A549 (cell line): Measurements from ENCODE around the gene MAP4K2. TPM values are rescaled to one million over a fixed set of nuclear protein-coding genes. Genes with fewer than 3 reads are reported as not detected.

ENCODE experiments used
- ATAC-seq, 2 experiments: fragments of 200-7000 bp in 1 of 2; fragments of >200 bp in 1 of 2; cut with Nextera tagmentation in 1 of 2; cut with Tn5 transposase in 1 of 2; 3 replicates each; pipeline versions ENCODE4 v1.8.0 to v1.9.1; 2018 to 2020; ENCODE audit warnings: mild to moderate bottlenecking in 1 of 2, moderate library complexity in 1 of 2
- CTCF ChIA-PET: fragments of 300-600 bp; sonication (Branson Sonifier 250); formaldehyde crosslinking; extraction: SDS; loops from one replicate; lab custom pipeline; 2021; ENCODE audit warnings: antibody characterized with exemption, inconsistent platforms; lab: Yijun Ruan, JAX
- POLR2A ChIA-PET: fragments of 350-600 bp; formaldehyde crosslinking; extraction: SDS; loops from one replicate; lab custom pipeline; 2021; ENCODE audit warnings: antibody characterized with exemption, inconsistent platforms; lab: Yijun Ruan, JAX
- DNase-seq, 2 experiments: peaks; one replicate each; pipeline versions ENCODE4 v3.0.0 to v3.0.0-alpha.2; 2011 to 2016; ENCODE audit warnings: low read depth in 1 of 2, low spot score in 1 of 2
- FAIRE-seq: peaks from 2 replicates; lab custom pipeline; 2011; peaks lifted over from hg19 to GRCh38; lab: Jason Lieb, UNC
- H3K27ac ChIP-seq, 2 experiments: fragments of >200 bp; sonication (Bioruptor Twin); formaldehyde crosslinking; 3 replicates each; pipeline ENCODE4 v1.5.1; 2016 to 2017
- H3K4me1 ChIP-seq: fragments of >200 bp; sonication (Bioruptor Twin); formaldehyde crosslinking; 3 replicates; pipeline ENCODE4 v1.6.1; 2016
- H3K4me2 ChIP-seq: fragments of >200 bp; sonication (Bioruptor Twin); formaldehyde crosslinking; 3 replicates; pipeline ENCODE4 v1.6.1; 2016
- H3K4me3 ChIP-seq: fragments of >200 bp; sonication (Bioruptor Twin); formaldehyde crosslinking; 3 replicates; pipeline ENCODE4 v1.5.1; 2016
- H3K9me3 ChIP-seq: fragments of >200 bp; sonication (Bioruptor Twin); formaldehyde crosslinking; 3 replicates; pipeline ENCODE4 v1.6.1; 2016
- CBX8 ChIP-seq: fragments of 200-600 bp; sonication (generic); IDR thresholded peaks from 2 replicates; pipeline ENCODE4 v1.6.1; 2016
- FOXS1 ChIP-seq: fragments of 250-450 bp; sonication (Bioruptor Pico); IDR thresholded peaks from 2 replicates; pipeline ENCODE4 v1.5.0; 2020; ENCODE audit warnings: mild to moderate bottlenecking, moderate library complexity
- HDAC2 ChIP-seq: fragments of 200-600 bp; sonication (generic); IDR thresholded peaks from 2 replicates; pipeline ENCODE4 v1.6.1; 2016
- HEYL ChIP-seq: fragments of 250-450 bp; sonication (Bioruptor Pico); IDR thresholded peaks from 2 replicates; pipeline ENCODE4 v1.8.0; 2021; ENCODE audit warnings: mild to moderate bottlenecking, moderate library complexity
- HOXB13 ChIP-seq: fragments of 250-450 bp; sonication (Bioruptor Pico); IDR thresholded peaks from 2 replicates; pipeline ENCODE4 v1.5.0; 2020; ENCODE audit warnings: low read depth, mild to moderate bottlenecking, moderate library complexity
- HOXB5 ChIP-seq: fragments of 250-450 bp; sonication (Bioruptor Pico); IDR thresholded peaks from 2 replicates; pipeline ENCODE4 v1.5.0; 2020; ENCODE audit warnings: mild to moderate bottlenecking, moderate library complexity
- MYC ChIP-seq: IDR thresholded peaks from 2 replicates; pipeline ENCODE4 v1.6.1; 2012; ENCODE audit warnings: mild to moderate bottlenecking, inconsistent platforms, low read length, improper control_type of control experiment, borderline replicate concordance
- NPAS2 ChIP-seq: fragments of 250-450 bp; sonication (Bioruptor Pico); IDR thresholded peaks from 2 replicates; pipeline ENCODE4 v1.8.0; 2022; ENCODE audit warnings: mild to moderate bottlenecking, moderate library complexity, borderline replicate concordance
- NR3C1 ChIP-seq: fragments of >200 bp; sonication (Bioruptor Twin); formaldehyde crosslinking; IDR thresholded peaks from 3 replicates; pipeline ENCODE4 v1.6.1; 2017
- POLR2A ChIP-seq: IDR thresholded peaks from 2 replicates; pipeline ENCODE4 v1.6.1; 2012; ENCODE audit warnings: mild to moderate bottlenecking, low read length
- RAD21 ChIP-seq, 2 experiments: fragments of >200 bp in 1 of 2; sonication (Bioruptor Twin) in 1 of 2; formaldehyde crosslinking in 1 of 2; IDR thresholded peaks in 1 of 2; conservative IDR thresholded peaks in 1 of 2; 2 replicates in 1 of 2; 3 replicates in 1 of 2; pipeline ENCODE4 v1.6.1; 2012 to 2018; ENCODE audit warnings: inconsistent platforms in 1 of 2
- RCOR1 ChIP-seq: fragments of 150-350 bp; IDR thresholded peaks from 2 replicates; pipeline ENCODE4 v1.6.1; 2014; ENCODE audit warnings: antibody characterized with exemption, low read length, low read depth
- TFCP2L1 ChIP-seq: fragments of 250-450 bp; sonication (Bioruptor Pico); IDR thresholded peaks from 2 replicates; pipeline ENCODE4 v1.5.0; 2021; ENCODE audit warnings: mild to moderate bottlenecking
- TP53 ChIP-seq: fragments of 250-450 bp; sonication (Bioruptor Pico); IDR thresholded peaks from 2 replicates; pipeline ENCODE4 v1.5.0; 2021; ENCODE audit warnings: mild to moderate bottlenecking, moderate library complexity
- ZFP36 ChIP-seq: fragments of 450-650 bp; IDR thresholded peaks from 2 replicates; pipeline ENCODE4 v1.6.1; 2014; ENCODE audit warnings: borderline replicate concordance; ENCODE audit not compliant: partially characterized antibody
- ZSCAN20 ChIP-seq: fragments of 250-450 bp; sonication (Bioruptor Pico); IDR thresholded peaks from 2 replicates; pipeline ENCODE4 v1.8.0; 2022; ENCODE audit warnings: mild to moderate bottlenecking, moderate library complexity
- WGBS: methylation state at CpG from one replicate; pipeline ENCODE4 v1.1.6; 2017; ENCODE audit errors: missing lambda C conversion rate; 5-methylcytosine and 5-hydroxymethylcytosine counted together
- polyA plus RNA-seq, 4 experiments: library from polyadenylated mRNA; depleted of rRNA in 3 of 4; stranded (reverse); fragments of >200 nt; fragmentation: RNase III in 1 of 4; extraction: RNeasy Plus Mini Kit Qiagen cat#74134 plus additional on column Dnase treatment in 1 of 4; gene quantifications; 2 replicates in 3 of 4; 3 replicates in 1 of 4; pipeline ENCODE4 v1.2.3, GENCODE V29; 2011 to 2017
- TF ChIP-seq, protein P1 (sequence below): fragments of 150-350 bp; IDR thresholded peaks from 2 replicates; pipeline ENCODE4 v1.6.1; 2014; ENCODE audit warnings: low read depth, mild to moderate bottlenecking, low read length
- TF ChIP-seq, protein P2 (sequence below): fragments of >200 bp; sonication (Bioruptor Twin); formaldehyde crosslinking; IDR thresholded peaks from 3 replicates; pipeline ENCODE4 v1.5.1; 2016
- TF ChIP-seq, protein P3 (sequence below): fragments of 250-450 bp; sonication (Bioruptor Pico); IDR thresholded peaks from 2 replicates; pipeline ENCODE4 v1.5.0; 2020; ENCODE audit warnings: low read depth, mild to moderate bottlenecking, moderate library complexity
- TF ChIP-seq, protein P4 (sequence below): fragments of >200 bp; sonication (Bioruptor Twin); formaldehyde crosslinking; IDR thresholded peaks from 2 replicates; pipeline ENCODE4 v1.6.1; 2016

The MAP4K2 gene
- polyA plus RNA-seq, 2 of the 4 experiments (the other 2 are of a cell fraction) = 9.4 to 9.9 TPM

DNA sequence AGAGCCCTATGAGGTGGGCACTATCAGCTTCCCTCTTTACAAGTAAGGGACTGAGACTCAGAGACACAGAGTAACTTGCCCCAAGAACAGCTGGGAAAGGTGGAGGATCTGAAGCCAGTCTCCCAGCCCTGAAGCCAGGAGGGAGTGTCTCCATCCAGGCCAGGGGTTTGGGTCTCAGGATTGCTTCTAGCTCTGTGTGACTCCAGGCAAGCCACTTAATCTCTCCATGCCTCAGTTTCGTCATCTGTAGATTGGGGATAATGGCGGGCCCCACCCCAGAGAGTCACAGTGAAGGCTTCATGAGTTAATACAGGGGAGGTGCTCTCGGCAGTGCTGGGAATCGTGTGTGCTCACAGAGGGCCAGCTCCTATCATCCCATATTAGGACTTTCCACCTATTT lies 10.5 kb downstream of the MAP4K2 start:
- DNase-seq (no peak), FAIRE-seq (no peak), ATAC-seq (no peak)
- H3K4me3 ChIP-seq = no peak overlapping the region
- no peak overlapping the region for H3K4me2 ChIP-seq
- H3K27ac ChIP-seq = no peak overlapping the region
- 88% methylated on average over 4 of the region's 4 CpGs for WGBS
- CTCF ChIA-PET = interaction anchor here (0.9 to 9.7 kb wide), 3 partner anchors 8 to 96 kb away, joined by 3 to 79 read pairs (median 3); partner anchors contain the start of gene MAP4K2
- TF ChIP-seq, protein P1, sequence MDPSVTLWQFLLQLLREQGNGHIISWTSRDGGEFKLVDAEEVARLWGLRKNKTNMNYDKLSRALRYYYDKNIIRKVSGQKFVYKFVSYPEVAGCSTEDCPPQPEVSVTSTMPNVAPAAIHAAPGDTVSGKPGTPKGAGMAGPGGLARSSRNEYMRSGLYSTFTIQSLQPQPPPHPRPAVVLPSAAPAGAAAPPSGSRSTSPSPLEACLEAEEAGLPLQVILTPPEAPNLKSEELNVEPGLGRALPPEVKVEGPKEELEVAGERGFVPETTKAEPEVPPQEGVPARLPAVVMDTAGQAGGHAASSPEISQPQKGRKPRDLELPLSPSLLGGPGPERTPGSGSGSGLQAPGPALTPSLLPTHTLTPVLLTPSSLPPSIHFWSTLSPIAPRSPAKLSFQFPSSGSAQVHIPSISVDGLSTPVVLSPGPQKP = no peak
- TF ChIP-seq HOXB5 (CRISPR knock-in tag) (no peak), CBX8 (no peak), MYC (no peak), RAD21 (conservative IDR thresholded peaks at IDR 0.05 in 1 of 2, IDR thresholded peaks at IDR 0.05 in 1 of 2) (no peak), FOXS1 (CRISPR knock-in tag) (no peak), ZSCAN20 (CRISPR knock-in tag) (no peak), NPAS2 (CRISPR knock-in tag) (no peak), ZFP36 (no peak), NR3C1 (no peak), HOXB13 (CRISPR knock-in tag) (no peak), TP53 (CRISPR knock-in tag) (no peak), HEYL (CRISPR knock-in tag) (no peak), POLR2A (no peak)
- TF ChIP-seq, protein P2, sequence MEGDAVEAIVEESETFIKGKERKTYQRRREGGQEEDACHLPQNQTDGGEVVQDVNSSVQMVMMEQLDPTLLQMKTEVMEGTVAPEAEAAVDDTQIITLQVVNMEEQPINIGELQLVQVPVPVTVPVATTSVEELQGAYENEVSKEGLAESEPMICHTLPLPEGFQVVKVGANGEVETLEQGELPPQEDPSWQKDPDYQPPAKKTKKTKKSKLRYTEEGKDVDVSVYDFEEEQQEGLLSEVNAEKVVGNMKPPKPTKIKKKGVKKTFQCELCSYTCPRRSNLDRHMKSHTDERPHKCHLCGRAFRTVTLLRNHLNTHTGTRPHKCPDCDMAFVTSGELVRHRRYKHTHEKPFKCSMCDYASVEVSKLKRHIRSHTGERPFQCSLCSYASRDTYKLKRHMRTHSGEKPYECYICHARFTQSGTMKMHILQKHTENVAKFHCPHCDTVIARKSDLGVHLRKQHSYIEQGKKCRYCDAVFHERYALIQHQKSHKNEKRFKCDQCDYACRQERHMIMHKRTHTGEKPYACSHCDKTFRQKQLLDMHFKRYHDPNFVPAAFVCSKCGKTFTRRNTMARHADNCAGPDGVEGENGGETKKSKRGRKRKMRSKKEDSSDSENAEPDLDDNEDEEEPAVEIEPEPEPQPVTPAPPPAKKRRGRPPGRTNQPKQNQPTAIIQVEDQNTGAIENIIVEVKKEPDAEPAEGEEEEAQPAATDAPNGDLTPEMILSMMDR = no peak
- TF ChIP-seq, protein P3, sequence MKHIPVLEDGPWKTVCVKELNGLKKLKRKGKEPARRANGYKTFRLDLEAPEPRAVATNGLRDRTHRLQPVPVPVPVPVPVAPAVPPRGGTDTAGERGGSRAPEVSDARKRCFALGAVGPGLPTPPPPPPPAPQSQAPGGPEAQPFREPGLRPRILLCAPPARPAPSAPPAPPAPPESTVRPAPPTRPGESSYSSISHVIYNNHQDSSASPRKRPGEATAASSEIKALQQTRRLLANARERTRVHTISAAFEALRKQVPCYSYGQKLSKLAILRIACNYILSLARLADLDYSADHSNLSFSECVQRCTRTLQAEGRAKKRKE = no peak
- TF ChIP-seq, protein P4, sequence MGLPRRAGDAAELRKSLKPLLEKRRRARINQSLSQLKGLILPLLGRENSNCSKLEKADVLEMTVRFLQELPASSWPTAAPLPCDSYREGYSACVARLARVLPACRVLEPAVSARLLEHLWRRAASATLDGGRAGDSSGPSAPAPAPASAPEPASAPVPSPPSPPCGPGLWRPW = no peak
- TF ChIP-seq, all 56 proteins: peak for 0
- H3K9me3 ChIP-seq = no peaks in the 10 kb centered on the region
- POLR2A ChIA-PET = no interaction called here
- H3K4me1 ChIP-seq = no peaks in the 10 kb centered on the region

DNA sequence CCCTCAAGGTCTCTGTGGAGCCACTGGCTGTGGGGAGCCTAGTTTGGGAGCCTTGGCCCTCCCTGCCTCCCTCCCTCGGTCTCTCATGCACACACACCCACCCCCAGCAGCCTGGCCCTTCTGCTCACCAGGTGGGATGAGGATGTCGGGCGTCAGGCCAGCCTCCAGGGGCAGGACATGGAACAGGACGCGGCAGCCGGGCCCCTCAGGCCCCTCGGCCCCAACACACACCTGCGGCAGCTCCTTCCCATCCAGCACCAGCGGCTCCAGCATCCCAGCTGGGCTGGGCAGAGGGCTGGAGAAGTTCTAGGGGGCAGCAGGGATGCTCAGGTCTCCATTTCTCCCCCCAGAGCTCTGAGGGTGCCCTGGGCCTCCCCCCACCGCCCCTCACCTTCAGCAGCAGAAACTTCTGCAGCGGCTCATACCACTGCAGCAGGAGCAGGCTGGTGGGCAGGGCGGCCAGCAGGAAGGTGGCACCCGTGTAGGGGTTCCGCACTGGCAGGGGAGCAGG lies 11.2 kb downstream of the MAP4K2 start:
- no peaks in the 10 kb centered on the region for H3K9me3 ChIP-seq
- CTCF ChIA-PET = interaction anchor here (0.9 to 9.7 kb wide), 6 partner anchors 9 to 103 kb away, joined by 3 to 79 read pairs (median 3); partner anchors contain the start of gene MAP4K2
- POLR2A ChIA-PET = interaction anchor here (1.3 kb wide), 1 partner anchor 13 kb away, joined by 4 read pairs; the partner anchor contains the start of gene SF1
- FAIRE-seq (no peak), ATAC-seq (no peak), DNase-seq (no peak)
- no peak overlapping the region for H3K4me3 ChIP-seq
- no peaks in the 10 kb centered on the region for H3K4me1 ChIP-seq
- 89% methylated on average over 8 of the region's 14 CpGs for WGBS
- no peak overlapping the region for H3K27ac ChIP-seq
- no peak overlapping the region for H3K4me2 ChIP-seq
- TF ChIP-seq NPAS2 (CRISPR knock-in tag) (no peak), RCOR1 (no peak), HOXB13 (CRISPR knock-in tag) (no peak), TFCP2L1 (CRISPR knock-in tag) (no peak), HDAC2 (no peak), HOXB5 (CRISPR knock-in tag) (no peak)
